NCI-H187 treated with DMSO at 0.1 percent for 48 hours (cell line): Measurements from ENCODE around the gene SNRNP70.

Source experiments
- DNase-seq: peaks from one replicate; lab custom pipeline; 2025; lab: John Stamatoyannopoulos, UW

SNRNP70 gene

GRCh38 chr19:49102303-49102702 lies 17.1 kb downstream of the SNRNP70 start:
- no peak for DNase-seq

GRCh38 chr19:49103331-49104085 lies 18.3 kb downstream of the SNRNP70 start:
- DNase-seq = no peak

GRCh38 chr19:49104229-49104864 lies 19.1 kb downstream of the SNRNP70 start:
- no peak for DNase-seq

- no peak for DNase-seq
These were observed 21.4 kb downstream of the SNRNP70 start for GRCh38 chr19:49106648-49107135.

GRCh38 chr19:49107625-49108459 lies 22.6 kb downstream of the SNRNP70 start:
- no peak for DNase-seq

- DNase-seq = no peak
These were observed 23.8 kb downstream of the SNRNP70 start for GRCh38 chr19:49109051-49109450.

- no peak for DNase-seq
These were observed 24.4 kb downstream of the SNRNP70 start for GRCh38 chr19:49109569-49110233.

- DNase-seq = no peak
These were observed 25.3 kb downstream of the SNRNP70 start for GRCh38 chr19:49110567-49110966.

- no peak for DNase-seq
These were observed 26.2 kb downstream of the SNRNP70 start for GRCh38 chr19:49111218-49111998.

- no peak for DNase-seq
These were observed 28.7 kb downstream of the SNRNP70 start, which contains the start of gene LIN7B for GRCh38 chr19:49113762-49114629. TSS of gene LIN7B (plus strand) at chr19:49114370. CDS start at chr19:49114405, 35 bp downstream.

GRCh38 chr19:49114630-49115363 lies 29.5 kb downstream of the SNRNP70 start:
- DNase-seq = no peak

- no peak for DNase-seq
These were observed 31.3 kb downstream of the SNRNP70 start for GRCh38 chr19:49116544-49116943.

- no peak for DNase-seq
These were observed 32.7 kb downstream of the SNRNP70 start for GRCh38 chr19:49117677-49118564.

- peak; percentile 88 for DNase-seq
These were observed 33.5 kb downstream of the SNRNP70 start, which contains the start of gene C19orf73 for GRCh38 chr19:49118565-49119410. TSS of gene C19orf73 (minus strand) at chr19:49119143. CDS start at chr19:49119022, 121 bp downstream.

- no peak for DNase-seq
These were observed 34.4 kb downstream of the SNRNP70 start, which contains the start of gene PPFIA3 for GRCh38 chr19:49119411-49120324. TSS of gene PPFIA3 (plus strand) at chr19:49119544. CDS start at chr19:49127874, 8,330 bp downstream.

- no peak for DNase-seq
These were observed 35.1 kb downstream of the SNRNP70 start for GRCh38 chr19:49120325-49120683.
